GM23338 (cell line): ENCODE data around the gene CYB5RL. TPM values are rescaled to one million over a fixed set of nuclear protein-coding genes. Genes with fewer than 3 reads are reported as not detected.

Source experiments
- ATAC-seq: fragments of 200-7000 bp; cut with Tn5 transposase; 3 replicates; pipeline ENCODE4 v1.9.1; 2020
- DNase-seq: peaks from one replicate; pipeline ENCODE4 v3.0.0-alpha.2; 2015; ENCODE audit warnings: low spot score
- H2AFZ ChIP-seq: fragments of 200-600 bp; sonication (generic); 2 replicates; pipeline ENCODE4 v1.8.0; 2016; ENCODE audit warnings: antibody characterized with exemption, mild to moderate bottlenecking, moderate library complexity
- H3F3A ChIP-seq: fragments of 200-600 bp; sonication (generic); replicated peaks from 2 replicates; pipeline ENCODE4 v1.8.0; 2017; ENCODE audit warnings: antibody characterized with exemption, mixed run types, low read depth
- H3K27ac ChIP-seq: fragments of 200-600 bp; sonication (generic); 2 replicates; pipeline ENCODE4 v1.6.1; 2016; ENCODE audit warnings: low read depth
- H3K27me3 ChIP-seq: fragments of 200-600 bp; sonication (generic); 2 replicates; pipeline ENCODE4 v1.8.0; 2016; ENCODE audit warnings: mild to moderate bottlenecking, mixed run types, moderate library complexity; ENCODE audit not compliant: insufficient read depth
- H3K36me3 ChIP-seq: fragments of 200-600 bp; sonication (generic); 2 replicates; pipeline ENCODE4 v1.8.0; 2016; ENCODE audit warnings: mild to moderate bottlenecking; ENCODE audit not compliant: insufficient read depth
- H3K4me1 ChIP-seq: fragments of 200-600 bp; sonication (generic); 2 replicates; pipeline ENCODE4 v1.8.0; 2016; ENCODE audit warnings: mild to moderate bottlenecking, moderate library complexity; ENCODE audit not compliant: insufficient read depth
- H3K4me2 ChIP-seq: fragments of 200-600 bp; sonication (generic); 2 replicates; pipeline ENCODE4 v1.7.1; 2017; ENCODE audit warnings: mixed run types
- H3K4me3 ChIP-seq: fragments of 200-600 bp; sonication (generic); 2 replicates; pipeline ENCODE4 v1.6.1; 2016; ENCODE audit warnings: mixed run types
- H3K79me2 ChIP-seq: fragments of 200-600 bp; sonication (generic); replicated peaks from 2 replicates; pipeline ENCODE4 v1.8.0; 2017; ENCODE audit warnings: mild to moderate bottlenecking; ENCODE audit not compliant: insufficient read depth
- H3K9me2 ChIP-seq: fragments of 200-600 bp; sonication (generic); 2 replicates; pipeline ENCODE4 v1.8.0; 2017; ENCODE audit not compliant: insufficient read depth
- H4K20me1 ChIP-seq: fragments of 200-600 bp; sonication (generic); replicated peaks from 2 replicates; pipeline ENCODE4 v1.8.0; 2017; ENCODE audit warnings: mild to moderate bottlenecking; ENCODE audit not compliant: insufficient read depth
- H3K27ac Mint-ChIP-seq: 2 replicates; pipeline ENCODE4 v1.8.0; 2020; ENCODE audit warnings: inconsistent platforms, mild to moderate bottlenecking, moderate library complexity, mixed read lengths
- H3K27me3 Mint-ChIP-seq: 3 replicates; pipeline ENCODE4 v1.8.0; 2022; ENCODE audit warnings: low read depth, mild to moderate bottlenecking, moderate library complexity, mixed read lengths, inconsistent platforms; ENCODE audit not compliant: insufficient read depth, poor library complexity
- H3K36me3 Mint-ChIP-seq: 3 replicates; pipeline ENCODE4 v1.8.0; 2021; ENCODE audit warnings: low read depth, mild to moderate bottlenecking, inconsistent platforms, moderate library complexity, mixed read lengths
- H3K4me1 Mint-ChIP-seq: 3 replicates; pipeline ENCODE4 v1.8.0; 2020; ENCODE audit warnings: mild to moderate bottlenecking, inconsistent platforms, mixed read lengths
- H3K4me3 Mint-ChIP-seq: 3 replicates; pipeline ENCODE4 v1.8.0; 2021; ENCODE audit warnings: moderate library complexity, mild to moderate bottlenecking, inconsistent platforms, mixed read lengths
- H3K9me3 Mint-ChIP-seq: 3 replicates; pipeline ENCODE4 v1.8.0; 2020; ENCODE audit warnings: moderate library complexity, mild to moderate bottlenecking, inconsistent platforms, mixed read lengths
- CREB1 ChIP-seq: fragments of 250-450 bp; sonication (Bioruptor Pico); IDR thresholded peaks from 2 replicates; pipeline ENCODE4 v1.5.0; 2020; ENCODE audit warnings: low read depth, mild to moderate bottlenecking, moderate library complexity
- EZH2 ChIP-seq: fragments of 200-600 bp; sonication (generic); IDR thresholded peaks from one replicate; pipeline ENCODE4 v1.8.0; 2017; ENCODE audit warnings: antibody characterized with exemption, mild to moderate bottlenecking, low read depth; ENCODE audit not compliant: unreplicated experiment
- EZH2phosphoT487 ChIP-seq: fragments of 200-600 bp; sonication (generic); IDR thresholded peaks from one replicate; pipeline ENCODE4 v1.8.1; 2018; ENCODE audit warnings: antibody characterized with exemption; ENCODE audit not compliant: unreplicated experiment
- JUNB ChIP-seq: IDR thresholded peaks from one replicate; pipeline ENCODE4 v1.6.1; 2016; ENCODE audit warnings: antibody characterized with exemption; ENCODE audit not compliant: unreplicated experiment
- NANOG ChIP-seq: IDR thresholded peaks from 2 replicates; pipeline ENCODE4 v1.6.1; 2016; ENCODE audit warnings: antibody characterized with exemption, borderline replicate concordance
- POLR2AphosphoS5 ChIP-seq: IDR thresholded peaks from 2 replicates; pipeline ENCODE4 v1.6.1; 2016; ENCODE audit warnings: antibody characterized with exemption, low read depth
- REST ChIP-seq: IDR thresholded peaks from one replicate; pipeline ENCODE4 v1.6.1; 2018; ENCODE audit warnings: antibody characterized with exemption; ENCODE audit not compliant: unreplicated experiment
- STAT1 ChIP-seq: IDR thresholded peaks from one replicate; pipeline ENCODE4 v1.6.1; 2016; ENCODE audit warnings: antibody characterized with exemption; ENCODE audit not compliant: unreplicated experiment
- ZNF114 ChIP-seq: fragments of 250-450 bp; sonication (Bioruptor Pico); IDR thresholded peaks from 2 replicates; pipeline ENCODE4 v1.5.0; 2020; ENCODE audit warnings: mild to moderate bottlenecking, moderate library complexity
- ZNF331 ChIP-seq: fragments of 250-450 bp; sonication (Bioruptor Pico); IDR thresholded peaks from 2 replicates; pipeline ENCODE4 v1.5.0; 2020; ENCODE audit warnings: low read depth, mild to moderate bottlenecking, moderate library complexity
- ZNF462 ChIP-seq: fragments of 250-450 bp; sonication (Bioruptor Pico); IDR thresholded peaks from 2 replicates; pipeline ENCODE4 v1.5.0; 2020; ENCODE audit warnings: mild to moderate bottlenecking, moderate library complexity
- polyA plus RNA-seq: library from polyadenylated mRNA; unstranded; fragments of >200 nt; fragmentation: Nextera tagmentation; extraction: Ambion mirVana; gene quantifications from 2 replicates; pipeline ENCODE4 v1.2.1, GENCODE V29; 2016
- total RNA-seq: library from RNA; depleted of rRNA; stranded (reverse); fragments of >200 nt; shearing (Covaris generic); gene quantifications from 2 replicates; pipeline ENCODE4 v1.2.3, GENCODE V29; 2014
- TF ChIP-seq, protein P1 (sequence below): IDR thresholded peaks from 2 replicates; pipeline ENCODE4 v1.6.1; 2016; ENCODE audit warnings: antibody characterized with exemption
- TF ChIP-seq, protein P2 (sequence below), 2 experiments: fragments of 200-600 bp in 1 of 2; sonication (generic) in 1 of 2; conservative IDR thresholded peaks; 2 replicates each; pipeline versions ENCODE4 v1.5.1 to v1.6.1; 2016 to 2017; ENCODE audit warnings: antibody characterized with exemption in 2 of 2, low read depth in 2 of 2, mild to moderate bottlenecking in 2 of 2, moderate library complexity in 1 of 2

Gene CYB5RL
- total and polyA plus RNA-seq, 2 experiments from 2014 or later: 5.9 to 11.5 TPM

GRCh38 chr1:54151013-54151412, 48.8 kb downstream of the CYB5RL start:
- H3K9me3 Mint-ChIP-seq: no peaks in the 10 kb centered on the region

More at GRCh38 chr1:54151013-54151412, 48.8 kb downstream of the CYB5RL start:
- TF ChIP-seq, protein P1, sequence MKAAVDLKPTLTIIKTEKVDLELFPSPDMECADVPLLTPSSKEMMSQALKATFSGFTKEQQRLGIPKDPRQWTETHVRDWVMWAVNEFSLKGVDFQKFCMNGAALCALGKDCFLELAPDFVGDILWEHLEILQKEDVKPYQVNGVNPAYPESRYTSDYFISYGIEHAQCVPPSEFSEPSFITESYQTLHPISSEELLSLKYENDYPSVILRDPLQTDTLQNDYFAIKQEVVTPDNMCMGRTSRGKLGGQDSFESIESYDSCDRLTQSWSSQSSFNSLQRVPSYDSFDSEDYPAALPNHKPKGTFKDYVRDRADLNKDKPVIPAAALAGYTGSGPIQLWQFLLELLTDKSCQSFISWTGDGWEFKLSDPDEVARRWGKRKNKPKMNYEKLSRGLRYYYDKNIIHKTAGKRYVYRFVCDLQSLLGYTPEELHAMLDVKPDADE: no peak
- TF ChIP-seq EZH2phosphoT487 (no peak), ZNF462 (CRISPR knock-in tag) (no peak), NANOG (no peak), REST (no peak), EZH2 (no peak), ZNF114 (CRISPR knock-in tag) (no peak), POLR2AphosphoS5 (no peak), JUNB (no peak), CREB1 (CRISPR knock-in tag) (no peak), ZNF331 (CRISPR knock-in tag) (no peak), STAT1 (no peak)
- TF ChIP-seq, protein P2, sequence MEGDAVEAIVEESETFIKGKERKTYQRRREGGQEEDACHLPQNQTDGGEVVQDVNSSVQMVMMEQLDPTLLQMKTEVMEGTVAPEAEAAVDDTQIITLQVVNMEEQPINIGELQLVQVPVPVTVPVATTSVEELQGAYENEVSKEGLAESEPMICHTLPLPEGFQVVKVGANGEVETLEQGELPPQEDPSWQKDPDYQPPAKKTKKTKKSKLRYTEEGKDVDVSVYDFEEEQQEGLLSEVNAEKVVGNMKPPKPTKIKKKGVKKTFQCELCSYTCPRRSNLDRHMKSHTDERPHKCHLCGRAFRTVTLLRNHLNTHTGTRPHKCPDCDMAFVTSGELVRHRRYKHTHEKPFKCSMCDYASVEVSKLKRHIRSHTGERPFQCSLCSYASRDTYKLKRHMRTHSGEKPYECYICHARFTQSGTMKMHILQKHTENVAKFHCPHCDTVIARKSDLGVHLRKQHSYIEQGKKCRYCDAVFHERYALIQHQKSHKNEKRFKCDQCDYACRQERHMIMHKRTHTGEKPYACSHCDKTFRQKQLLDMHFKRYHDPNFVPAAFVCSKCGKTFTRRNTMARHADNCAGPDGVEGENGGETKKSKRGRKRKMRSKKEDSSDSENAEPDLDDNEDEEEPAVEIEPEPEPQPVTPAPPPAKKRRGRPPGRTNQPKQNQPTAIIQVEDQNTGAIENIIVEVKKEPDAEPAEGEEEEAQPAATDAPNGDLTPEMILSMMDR (conservative IDR thresholded peaks at IDR 0.05; ENCODE audit: low read depth in 2 of 2): no peak
- H3K4me1 Mint-ChIP-seq: peaks cover 13% of the 10 kb centered on the region; the same call in 2 of the 3 replicates
- no peaks in the 10 kb centered on the region; the same call in 1 of the 2 replicates for H4K20me1 ChIP-seq
- no peak overlapping the region for H3K4me3 Mint-ChIP-seq
- H3K27ac Mint-ChIP-seq: no peak overlapping the region
- no peak for ATAC-seq
- no peaks in the 10 kb centered on the region for H3K36me3 ChIP-seq
- H3K4me2 ChIP-seq: no peak overlapping the region
- peaks cover 10% of the 10 kb centered on the region for H3K27me3 Mint-ChIP-seq
- no peak overlapping the region for H3K27ac ChIP-seq
- H3K36me3 Mint-ChIP-seq: no peaks in the 10 kb centered on the region
- no peaks in the 10 kb centered on the region; the same call in 1 of the 2 replicates for H3K4me1 ChIP-seq
- no peak overlapping the region; the same call in 1 of the 2 replicates for H2AFZ ChIP-seq
- H3F3A ChIP-seq: no peaks in the 10 kb centered on the region
- DNase-seq: no peak
- H3K79me2 ChIP-seq: no peaks in the 10 kb centered on the region
- H3K9me2 ChIP-seq: no peaks in the 10 kb centered on the region
- no peaks in the 10 kb centered on the region for H3K27me3 ChIP-seq
- H3K4me3 ChIP-seq: no peak overlapping the region
